GM10847 (cell line): ENCODE results near the gene HMCN2.

ENCODE experiments used
- POLR2A ChIP-seq: IDR thresholded peaks from 2 replicates; pipeline ENCODE4 v1.6.1; 2011; ENCODE audit not compliant: insufficient read length; ENCODE audit errors: extremely low read depth

Gene HMCN2

GRCh38 chr9:130451004-130451390 lies 185.4 kb downstream of the HMCN2 start:
- no peak for TF ChIP-seq POLR2A

GRCh38 chr9:130451509-130452388 lies 186.2 kb downstream of the HMCN2 start:
- no peak for TF ChIP-seq POLR2A

GRCh38 chr9:130452835-130453234 lies 187.3 kb downstream of the HMCN2 start:
- no peak for TF ChIP-seq POLR2A

GRCh38 chr9:130453487-130453886 lies 187.9 kb downstream of the HMCN2 start:
- no peak for TF ChIP-seq POLR2A

GRCh38 chr9:130454096-130454811 lies 188.7 kb downstream of the HMCN2 start:
- no peak for TF ChIP-seq POLR2A

- no peak for TF ChIP-seq POLR2A
Measured at GRCh38 chr9:130454812-130455325, 189.3 kb downstream of the HMCN2 start.

GRCh38 chr9:130458027-130458803 lies 192.7 kb downstream of the HMCN2 start:
- TF ChIP-seq POLR2A, result no peak

- no peak for TF ChIP-seq POLR2A
Measured at GRCh38 chr9:130458804-130459067, 193.2 kb downstream of the HMCN2 start.

GRCh38 chr9:130459151-130459550 lies 193.6 kb downstream of the HMCN2 start:
- TF ChIP-seq POLR2A, result no peak

GRCh38 chr9:130459941-130460669 lies 194.5 kb downstream of the HMCN2 start:
- no peak for TF ChIP-seq POLR2A

GRCh38 chr9:130461218-130461630 lies 195.7 kb downstream of the HMCN2 start:
- no peak for TF ChIP-seq POLR2A

- no peak for TF ChIP-seq POLR2A
Measured at GRCh38 chr9:130461731-130462130, 196.2 kb downstream of the HMCN2 start.

- no peak for TF ChIP-seq POLR2A
Measured at GRCh38 chr9:130462685-130463540, 197.4 kb downstream of the HMCN2 start.
